HG03521 (cell line): ENCODE measurements around the gene SAMD13.
A peak's percentile ranks its signal among the peaks of the same experiment; 100 is the strongest.

ENCODE experiments used
- ATAC-seq: cut with Tn5 transposase; IDR thresholded peaks from one replicate; pipeline ENCODE4 v1.9.1; 2021; ENCODE audit warnings: mild to moderate bottlenecking, moderate library complexity; ENCODE audit not compliant: unreplicated experiment

SAMD13 gene

GRCh38 chr1:84301004-84301784 lies at the start of gene SAMD13:
Gene SAMD13, plus strand, starts transcription at chr1:84301708. Its CDS starts 1,527 bp downstream, at chr1:84303235.
- ATAC-seq = peak; percentile 27

GRCh38 chr1:84253036-84253435 lies 48.5 kb upstream of the SAMD13 start:
- no peak for ATAC-seq

- no peak for ATAC-seq
Measured at GRCh38 chr1:84253891-84254290, 47.6 kb upstream of the SAMD13 start.

GRCh38 chr1:84254703-84255238 lies 46.7 kb upstream of the SAMD13 start:
- ATAC-seq = no peak

GRCh38 chr1:84255582-84255981 lies 45.9 kb upstream of the SAMD13 start:
- no peak for ATAC-seq

GRCh38 chr1:84257617-84258016 lies 43.9 kb upstream of the SAMD13 start:
- ATAC-seq = no peak

- no peak for ATAC-seq
Measured at GRCh38 chr1:84259376-84259775, 42.1 kb upstream of the SAMD13 start.

- ATAC-seq = no peak
Measured at GRCh38 chr1:84259989-84260388, 41.5 kb upstream of the SAMD13 start.

GRCh38 chr1:84260852-84261518 lies 40.5 kb upstream of the SAMD13 start:
- no peak for ATAC-seq

GRCh38 chr1:84264961-84265360 lies 36.5 kb upstream of the SAMD13 start:
- ATAC-seq = no peak

- ATAC-seq = no peak
Measured at GRCh38 chr1:84265867-84266266, 35.6 kb upstream of the SAMD13 start.

- ATAC-seq = no peak
Measured at GRCh38 chr1:84266748-84267147, 34.8 kb upstream of the SAMD13 start.

- no peak for ATAC-seq
Measured at GRCh38 chr1:84267476-84267875, 34.0 kb upstream of the SAMD13 start.

- ATAC-seq = no peak
Measured at GRCh38 chr1:84268346-84268745, 33.2 kb upstream of the SAMD13 start.

GRCh38 chr1:84269306-84269705 lies 32.2 kb upstream of the SAMD13 start:
- no peak for ATAC-seq

GRCh38 chr1:84271441-84272151 lies 29.9 kb upstream of the SAMD13 start:
- ATAC-seq = peak; percentile 95

GRCh38 chr1:84272401-84272800 lies 29.1 kb upstream of the SAMD13 start:
- ATAC-seq = no peak

GRCh38 chr1:84277343-84278059 lies 24.0 kb upstream of the SAMD13 start:
- no peak for ATAC-seq

- no peak for ATAC-seq
Measured at GRCh38 chr1:84278905-84279304, 22.6 kb upstream of the SAMD13 start.

GRCh38 chr1:84280912-84281311 lies 20.6 kb upstream of the SAMD13 start:
- ATAC-seq = no peak

- no peak for ATAC-seq
Measured at GRCh38 chr1:84282780-84283333, 18.7 kb upstream of the SAMD13 start.
